Hepatocyte (in vitro differentiated cells): Measurements from ENCODE around the gene QARS1. TPM values are rescaled to one million over a fixed set of nuclear protein-coding genes. Genes with fewer than 3 reads are reported as not detected.

ENCODE experiments used
- DNase-seq: peaks from one replicate; pipeline ENCODE4 v3.0.0-alpha.2; 2016; ENCODE audit warnings: low spot score
- H2AFZ ChIP-seq: fragments of 200-600 bp; sonication (generic); 2 replicates; pipeline ENCODE4 v1.6.0; 2016; ENCODE audit warnings: antibody characterized with exemption, mild to moderate bottlenecking
- H3K27ac ChIP-seq: fragments of 200-600 bp; sonication (generic); 2 replicates; pipeline ENCODE4 v1.5.1; 2016; ENCODE audit warnings: mild to moderate bottlenecking
- H3K27me3 ChIP-seq: fragments of 200-600 bp; sonication (generic); 2 replicates; pipeline ENCODE4 v1.6.1; 2016
- H3K36me3 ChIP-seq: fragments of 200-600 bp; sonication (generic); replicated peaks from 2 replicates; pipeline ENCODE4 v1.5.1; 2016; ENCODE audit warnings: low read depth; ENCODE audit not compliant: insufficient read depth
- H3K4me1 ChIP-seq: fragments of 200-600 bp; sonication (generic); 2 replicates; pipeline ENCODE4 v1.5.1; 2016; ENCODE audit warnings: mild to moderate bottlenecking, moderate library complexity; ENCODE audit not compliant: insufficient read depth
- H3K4me2 ChIP-seq: fragments of 200-600 bp; sonication (generic); 2 replicates; pipeline ENCODE4 v1.6.0; 2016
- H3K4me3 ChIP-seq: fragments of 200-600 bp; sonication (generic); 2 replicates; pipeline ENCODE4 v1.5.1; 2016; ENCODE audit warnings: mild to moderate bottlenecking
- H3K79me2 ChIP-seq: fragments of 200-600 bp; sonication (generic); 2 replicates; pipeline ENCODE4 v1.6.0; 2017; ENCODE audit warnings: mild to moderate bottlenecking
- H3K9me2 ChIP-seq: fragments of 200-600 bp; sonication (generic); replicated peaks from 2 replicates; pipeline ENCODE4 v1.6.0; 2017; ENCODE audit warnings: mild to moderate bottlenecking; ENCODE audit not compliant: insufficient read depth
- H3K9me3 ChIP-seq: fragments of 200-600 bp; sonication (generic); 2 replicates; pipeline ENCODE4 v1.5.1; 2016; ENCODE audit warnings: low read depth, mild to moderate bottlenecking
- H4K20me1 ChIP-seq: fragments of 200-600 bp; sonication (generic); 2 replicates; pipeline ENCODE4 v1.6.0; 2016; ENCODE audit warnings: mild to moderate bottlenecking; ENCODE audit not compliant: insufficient read depth, poor library complexity, severe bottlenecking
- EZH2 ChIP-seq: fragments of 200-600 bp; sonication (generic); IDR thresholded peaks from 2 replicates; pipeline ENCODE4 v1.6.1; 2016; ENCODE audit warnings: antibody characterized with exemption, mild to moderate bottlenecking, borderline replicate concordance
- EZH2phosphoT487 ChIP-seq: fragments of 200-600 bp; sonication (generic); IDR thresholded peaks from one replicate; pipeline ENCODE4 v1.6.1; 2018; ENCODE audit warnings: antibody characterized with exemption, mild to moderate bottlenecking, low read depth, moderate library complexity; ENCODE audit not compliant: unreplicated experiment, severe bottlenecking
- WGBS: methylation state at CpG from one replicate; pipeline ENCODE4 v1.1.6; 2016; ENCODE audit warnings: low lambda C conversion rate; ENCODE audit errors: missing lambda C conversion rate; 5-methylcytosine and 5-hydroxymethylcytosine counted together
- polyA plus RNA-seq: library from polyadenylated mRNA; unstranded; fragments of >200 nt; fragmentation: Nextera tagmentation; extraction: Ambion mirVana; gene quantifications from 2 replicates; pipeline ENCODE4 v1.2.1, GENCODE V29; 2016
- total RNA-seq: library from RNA; depleted of rRNA; stranded (reverse); fragments of >200 nt; gene quantifications from 2 replicates; pipeline ENCODE4 v1.2.3, GENCODE V29; 2014
- TF ChIP-seq, protein P1 (sequence below): fragments of 200-600 bp; sonication (generic); IDR thresholded peaks from 2 replicates; pipeline ENCODE4 v1.5.1; 2016; ENCODE audit warnings: antibody characterized with exemption, mild to moderate bottlenecking; ENCODE audit not compliant: poor library complexity

Gene QARS1
- total and polyA plus RNA-seq, 2 experiments from 2014 or later = 104 to 206 TPM

DNA sequence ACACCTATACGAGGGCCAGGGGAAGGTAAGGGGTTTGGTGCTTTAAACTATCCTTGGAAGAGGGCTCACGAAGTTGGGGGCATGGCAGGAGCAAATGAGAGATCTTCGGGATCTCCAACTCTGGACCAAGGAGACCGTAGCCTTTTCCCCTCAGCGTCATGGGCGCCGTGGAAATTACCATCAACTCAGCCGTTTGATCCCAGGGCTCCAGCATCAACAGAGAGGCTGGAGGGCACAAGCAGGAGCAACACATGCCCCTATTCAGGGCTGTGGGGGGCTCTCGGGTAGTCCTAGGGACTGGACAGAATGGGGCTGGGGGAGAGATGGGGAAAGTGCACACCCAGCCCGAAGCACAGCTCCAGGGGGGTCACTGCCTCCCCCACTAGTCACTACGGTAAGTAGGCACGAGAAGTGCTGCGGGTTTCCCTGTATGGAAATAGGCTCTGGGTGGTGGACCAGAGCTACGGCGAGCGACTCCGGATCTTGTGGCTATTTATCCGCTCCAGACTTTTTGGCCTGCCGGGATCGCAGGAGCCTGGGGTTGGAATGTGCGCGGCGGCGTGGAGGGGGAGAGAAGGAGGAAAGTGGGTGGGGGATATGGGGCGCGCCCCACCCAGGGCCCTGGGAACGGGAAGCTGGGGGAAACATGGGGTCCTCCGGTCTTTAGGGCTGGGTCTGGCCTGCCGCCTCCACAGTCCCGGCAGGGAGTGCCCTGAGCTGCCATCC is 28.8 kb upstream of the QARS1 start:
- no peaks in the 10 kb centered on the region for H3K9me2 ChIP-seq
- peak overlapping the region; percentile 99 for H3K27ac ChIP-seq
- peaks cover 19% of the 10 kb centered on the region for H3K4me1 ChIP-seq
- H3K9me3 ChIP-seq = no peaks in the 10 kb centered on the region
- TF ChIP-seq, protein P1, sequence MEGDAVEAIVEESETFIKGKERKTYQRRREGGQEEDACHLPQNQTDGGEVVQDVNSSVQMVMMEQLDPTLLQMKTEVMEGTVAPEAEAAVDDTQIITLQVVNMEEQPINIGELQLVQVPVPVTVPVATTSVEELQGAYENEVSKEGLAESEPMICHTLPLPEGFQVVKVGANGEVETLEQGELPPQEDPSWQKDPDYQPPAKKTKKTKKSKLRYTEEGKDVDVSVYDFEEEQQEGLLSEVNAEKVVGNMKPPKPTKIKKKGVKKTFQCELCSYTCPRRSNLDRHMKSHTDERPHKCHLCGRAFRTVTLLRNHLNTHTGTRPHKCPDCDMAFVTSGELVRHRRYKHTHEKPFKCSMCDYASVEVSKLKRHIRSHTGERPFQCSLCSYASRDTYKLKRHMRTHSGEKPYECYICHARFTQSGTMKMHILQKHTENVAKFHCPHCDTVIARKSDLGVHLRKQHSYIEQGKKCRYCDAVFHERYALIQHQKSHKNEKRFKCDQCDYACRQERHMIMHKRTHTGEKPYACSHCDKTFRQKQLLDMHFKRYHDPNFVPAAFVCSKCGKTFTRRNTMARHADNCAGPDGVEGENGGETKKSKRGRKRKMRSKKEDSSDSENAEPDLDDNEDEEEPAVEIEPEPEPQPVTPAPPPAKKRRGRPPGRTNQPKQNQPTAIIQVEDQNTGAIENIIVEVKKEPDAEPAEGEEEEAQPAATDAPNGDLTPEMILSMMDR = no peak
- TF ChIP-seq EZH2phosphoT487 = no peak
- no peak for TF ChIP-seq EZH2
- H3K27me3 ChIP-seq = no peaks in the 10 kb centered on the region
- peak overlapping the region; percentile 99 for H3K4me2 ChIP-seq
- peak overlapping the region; percentile 99 for H2AFZ ChIP-seq
- H4K20me1 ChIP-seq = no peaks in the 10 kb centered on the region
- H3K79me2 ChIP-seq = peaks cover 28% of the 10 kb centered on the region
- peak; percentile 92 for DNase-seq
- H3K4me3 ChIP-seq = peak overlapping the region; percentile 99
- under 1% methylated on average over 27 of the region's 30 CpGs for WGBS
- H3K36me3 ChIP-seq = no peaks in the 10 kb centered on the region

DNA sequence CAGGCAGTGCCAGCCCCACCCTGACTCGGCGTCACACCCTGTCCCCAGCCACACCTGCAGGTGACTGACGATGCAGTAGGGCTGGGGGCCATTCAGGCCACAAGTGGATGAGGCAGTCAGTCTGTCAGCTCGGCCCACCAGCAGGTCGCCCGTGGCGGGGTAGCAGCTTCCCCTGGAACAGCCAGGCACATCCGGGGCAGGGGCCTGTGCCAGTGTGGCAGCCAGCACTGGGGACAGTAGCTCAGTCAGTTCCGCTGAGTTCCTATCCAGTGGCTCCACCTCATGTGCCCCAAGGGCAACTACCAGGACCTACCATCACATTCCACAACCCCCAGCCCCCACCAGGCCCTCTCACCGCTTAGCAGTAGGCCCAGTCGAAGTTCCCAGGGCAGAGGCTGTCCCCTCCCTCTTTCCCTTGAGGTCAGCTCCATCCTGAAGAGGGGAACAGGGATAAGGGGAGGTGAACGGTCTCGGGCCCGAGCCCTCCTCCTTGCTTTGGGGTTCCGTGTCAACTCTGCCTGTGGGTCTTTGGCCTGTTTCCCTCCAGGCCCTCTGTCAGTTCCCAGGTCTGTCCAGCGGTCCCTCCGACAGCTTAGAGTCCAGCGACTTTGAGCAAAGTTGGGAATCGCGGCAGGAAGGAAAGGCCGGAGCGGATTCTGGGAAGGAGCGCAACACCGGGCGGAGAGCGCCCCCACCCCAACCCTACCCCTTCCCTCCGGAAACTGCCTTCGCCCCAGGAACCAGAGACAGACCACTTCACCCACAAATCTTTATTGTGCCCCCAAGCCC is 28.1 kb upstream of the QARS1 start, which contains the start of gene LAMB2:
Gene LAMB2 (minus strand): TSS at position 614 of the 789 bp plus-strand sequence. CDS start 183 bp downstream, at position 431.
- H3K79me2 ChIP-seq = peaks cover 28% of the 10 kb centered on the region
- peaks cover 19% of the 10 kb centered on the region for H3K4me1 ChIP-seq
- peak within 1 kb of the TSS; percentile 99 for H3K4me2 ChIP-seq
- H3K36me3 ChIP-seq = no peaks in the 10 kb centered on the region
- no peaks in the 10 kb centered on the region for H3K9me2 ChIP-seq
- DNase-seq = peak; percentile 83
- H3K27me3 ChIP-seq = no peaks in the 10 kb centered on the region
- H3K4me3 ChIP-seq = peak within 1 kb of the TSS; percentile 99
- H2AFZ ChIP-seq = peak within 1 kb of the TSS; percentile 99
- TF ChIP-seq, protein P1 = peak; percentile 14
- no peak for TF ChIP-seq EZH2
- H3K9me3 ChIP-seq = no peaks in the 10 kb centered on the region
- H4K20me1 ChIP-seq = no peaks in the 10 kb centered on the region
- 2% methylated on average over 28 of the region's 28 CpGs for WGBS
- H3K27ac ChIP-seq = peak within 1 kb of the TSS; percentile 99

DNA sequence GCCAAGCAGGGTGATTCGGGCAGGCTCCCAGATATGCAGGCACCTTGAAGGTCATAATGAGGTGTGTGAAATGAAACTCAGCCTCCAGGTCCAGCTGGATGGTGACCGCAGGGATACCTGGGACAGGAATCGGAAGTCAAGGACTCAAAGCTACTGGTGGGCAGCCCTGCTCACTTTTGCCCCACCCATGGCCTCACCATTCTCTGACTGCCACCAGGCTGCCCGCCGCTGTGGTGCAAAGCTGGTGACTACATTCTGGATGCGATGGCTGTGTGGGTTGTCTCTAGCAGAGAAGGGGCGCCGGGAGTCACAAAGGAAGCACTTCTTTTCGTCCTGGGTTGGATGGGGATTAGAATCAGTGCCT is 27.5 kb upstream of the QARS1 start:
- H2AFZ ChIP-seq = no peak overlapping the region

More for the DNA sequence above, 27.5 kb upstream of the QARS1 start:
- H3K4me2 ChIP-seq = peak overlapping the region; percentile 99
- H3K4me3 ChIP-seq = peak overlapping the region; percentile 99
- TF ChIP-seq, protein P1 = no peak
- TF ChIP-seq EZH2phosphoT487 = no peak
- TF ChIP-seq EZH2 = no peak
- no peaks in the 10 kb centered on the region for H3K9me2 ChIP-seq
- H3K27ac ChIP-seq = peak overlapping the region; percentile 99
- peaks cover 19% of the 10 kb centered on the region for H3K4me1 ChIP-seq
- no peaks in the 10 kb centered on the region for H3K36me3 ChIP-seq
- no peaks in the 10 kb centered on the region for H4K20me1 ChIP-seq
- peaks cover 28% of the 10 kb centered on the region for H3K79me2 ChIP-seq
- WGBS = 51% methylated on average over 9 of the region's 9 CpGs
- H3K27me3 ChIP-seq = no peaks in the 10 kb centered on the region
- H3K9me3 ChIP-seq = no peaks in the 10 kb centered on the region
- DNase-seq = no peak
